ENCODE measurements around the gene LARGE1.

Gene LARGE1

GRCh38 chr22:33597274-33597985 is 322.8 kb downstream of the LARGE1 start:
- H3K4me2 ChIP-seq (ENCODE audit: low read depth, low read length, poor library complexity, severe bottlenecking), result no peak overlapping the region
- no peak for TF ChIP-seq EZH2phosphoT487 (conservative IDR thresholded peaks at IDR 0.05; ENCODE audit: low read length)
- no peak for TF ChIP-seq CTCF (IDR thresholded peaks at IDR 0.05; ENCODE audit: insufficient read depth, low read length, poor library complexity, severe bottlenecking)
- no peak overlapping the region for H3K9ac ChIP-seq (ENCODE audit: low read length)

GRCh38 chr22:33593818-33594217 is 326.5 kb downstream of the LARGE1 start:
- H3K36me3 ChIP-seq (ENCODE audit: low read length), result no peaks in the 10 kb centered on the region
- H3K4me3 ChIP-seq (ENCODE audit: insufficient read depth, low read length, poor library complexity, severe bottlenecking), result no peak overlapping the region
- no peaks in the 10 kb centered on the region for H3F3A ChIP-seq (ENCODE audit: insufficient read depth)
- H3K9me3 ChIP-seq (ENCODE audit: insufficient read depth, low read length), result no peaks in the 10 kb centered on the region
- TF ChIP-seq EZH2phosphoT487 (conservative IDR thresholded peaks at IDR 0.05; ENCODE audit: low read length), result no peak
- no peak overlapping the region for H3K27ac ChIP-seq (ENCODE audit: low read depth, low read length)
- H2AFZ ChIP-seq (ENCODE audit: low read depth, low read length, severe bottlenecking), result no peak overlapping the region
- H3K9ac ChIP-seq (ENCODE audit: low read length), result no peak overlapping the region
- H3K79me2 ChIP-seq (ENCODE audit: insufficient read depth, low read length), result no peaks in the 10 kb centered on the region
- no peaks in the 10 kb centered on the region for H4K20me1 ChIP-seq (ENCODE audit: low read depth, low read length)
- no peak overlapping the region for H3K4me2 ChIP-seq (ENCODE audit: low read depth, low read length, poor library complexity, severe bottlenecking)
- no peaks in the 10 kb centered on the region for H3K9me2 ChIP-seq (replicated peaks; ENCODE audit: insufficient read depth, low read length)
- no peaks in the 10 kb centered on the region for H3K27me3 ChIP-seq (ENCODE audit: low read length)

More at GRCh38 chr22:33597274-33597985, 322.8 kb downstream of the LARGE1 start:
- Histone ChIP-seq H3K36me3 (ENCODE audit: low read length) (no peaks in the 10 kb centered on the region), H2AFZ (ENCODE audit: low read depth, low read length, severe bottlenecking) (no peak overlapping the region), H3K9me3 (ENCODE audit: insufficient read depth, low read length) (no peaks in the 10 kb centered on the region), H3K27ac (ENCODE audit: low read depth, low read length) (no peak overlapping the region), H3F3A (ENCODE audit: insufficient read depth) (no peaks in the 10 kb centered on the region), H3K4me3 (ENCODE audit: insufficient read depth, low read length, poor library complexity, severe bottlenecking) (no peak overlapping the region), H4K20me1 (ENCODE audit: low read depth, low read length) (no peaks in the 10 kb centered on the region), H3K27me3 (ENCODE audit: low read length) (no peaks in the 10 kb centered on the region), H3K9me2 (replicated peaks; ENCODE audit: insufficient read depth, low read length) (no peaks in the 10 kb centered on the region), H3K79me2 (ENCODE audit: insufficient read depth, low read length) (no peaks in the 10 kb centered on the region)

GRCh38 chr22:33591946-33592345 is 328.3 kb downstream of the LARGE1 start:
- TF ChIP-seq CTCF (IDR thresholded peaks at IDR 0.05; ENCODE audit: insufficient read depth, low read length, poor library complexity, severe bottlenecking) (no peak), EZH2phosphoT487 (conservative IDR thresholded peaks at IDR 0.05; ENCODE audit: low read length) (no peak)

GRCh38 chr22:33589297-33589696 is 331.0 kb downstream of the LARGE1 start:
- TF ChIP-seq CTCF (IDR thresholded peaks at IDR 0.05; ENCODE audit: insufficient read depth, low read length, poor library complexity, severe bottlenecking), result no peak
- TF ChIP-seq EZH2phosphoT487 (conservative IDR thresholded peaks at IDR 0.05; ENCODE audit: low read length), result no peak
- no peaks in the 10 kb centered on the region for H4K20me1 ChIP-seq (ENCODE audit: low read depth, low read length)
- H3K4me2 ChIP-seq (ENCODE audit: low read depth, low read length, poor library complexity, severe bottlenecking), result no peak overlapping the region
- no peak overlapping the region for H3K27ac ChIP-seq (ENCODE audit: low read depth, low read length)
- H3K4me3 ChIP-seq (ENCODE audit: insufficient read depth, low read length, poor library complexity, severe bottlenecking), result no peak overlapping the region
- H3K9me3 ChIP-seq (ENCODE audit: insufficient read depth, low read length), result no peaks in the 10 kb centered on the region
- no peaks in the 10 kb centered on the region for H3K27me3 ChIP-seq (ENCODE audit: low read length)
- H3K9ac ChIP-seq (ENCODE audit: low read length), result no peak overlapping the region
- H3K9me2 ChIP-seq (replicated peaks; ENCODE audit: insufficient read depth, low read length), result no peaks in the 10 kb centered on the region
- no peak overlapping the region for H2AFZ ChIP-seq (ENCODE audit: low read depth, low read length, severe bottlenecking)
- H3F3A ChIP-seq (ENCODE audit: insufficient read depth), result no peaks in the 10 kb centered on the region
- H3K36me3 ChIP-seq (ENCODE audit: low read length), result no peaks in the 10 kb centered on the region
- no peaks in the 10 kb centered on the region for H3K79me2 ChIP-seq (ENCODE audit: insufficient read depth, low read length)

More at GRCh38 chr22:33591946-33592345, 328.3 kb downstream of the LARGE1 start:
- H3F3A ChIP-seq (ENCODE audit: insufficient read depth), result no peaks in the 10 kb centered on the region
- no peak overlapping the region for H2AFZ ChIP-seq (ENCODE audit: low read depth, low read length, severe bottlenecking)
- H3K4me2 ChIP-seq (ENCODE audit: low read depth, low read length, poor library complexity, severe bottlenecking), result no peak overlapping the region
- no peak overlapping the region for H3K9ac ChIP-seq (ENCODE audit: low read length)
- no peaks in the 10 kb centered on the region for H3K27me3 ChIP-seq (ENCODE audit: low read length)
- no peaks in the 10 kb centered on the region for H3K9me2 ChIP-seq (replicated peaks; ENCODE audit: insufficient read depth, low read length)
- H3K36me3 ChIP-seq (ENCODE audit: low read length), result no peaks in the 10 kb centered on the region
- H3K27ac ChIP-seq (ENCODE audit: low read depth, low read length), result no peak overlapping the region
- no peak overlapping the region for H3K4me3 ChIP-seq (ENCODE audit: insufficient read depth, low read length, poor library complexity, severe bottlenecking)
- H4K20me1 ChIP-seq (ENCODE audit: low read depth, low read length), result no peaks in the 10 kb centered on the region
- no peaks in the 10 kb centered on the region for H3K9me3 ChIP-seq (ENCODE audit: insufficient read depth, low read length)
- no peaks in the 10 kb centered on the region for H3K79me2 ChIP-seq (ENCODE audit: insufficient read depth, low read length)

Data from SU-DHL-6 (cell line).